ENCODE measurements around the gene CNOT10.
"Not testable (repeated sequence)": the region's sequence is repeated elsewhere in the genome, so short reads cannot be mapped to it uniquely, and the experiment has no call there.

The CNOT10 gene

GRCh38 chr3:32684800-32685542 lies at the start of gene CNOT10:
CNOT10 (plus strand) TSS chr3:32685188; CDS start chr3:32685461, 273 bp downstream.
- peak; percentile 95 for DNase-seq

GRCh38 chr3:32640939-32641338 lies 44.0 kb upstream of the CNOT10 start:
- DNase-seq = no peak

GRCh38 chr3:32641356-32641755 lies 43.6 kb upstream of the CNOT10 start:
- DNase-seq = no peak

GRCh38 chr3:32643354-32643753 lies 41.6 kb upstream of the CNOT10 start:
- DNase-seq = no peak

GRCh38 chr3:32643816-32644215 lies 41.2 kb upstream of the CNOT10 start:
- DNase-seq = no peak

GRCh38 chr3:32644380-32644779 lies 40.6 kb upstream of the CNOT10 start:
- no peak for DNase-seq

- no peak for DNase-seq
These were observed 38.2 kb upstream of the CNOT10 start for GRCh38 chr3:32646761-32647160.

GRCh38 chr3:32652337-32653100 lies 32.5 kb upstream of the CNOT10 start:
- not testable (repeated sequence) for DNase-seq

GRCh38 chr3:32655167-32655566 lies 29.8 kb upstream of the CNOT10 start:
- no peak for DNase-seq

- no peak for DNase-seq
These were observed 24.4 kb upstream of the CNOT10 start for GRCh38 chr3:32660634-32661033.

GRCh38 chr3:32662647-32663046 lies 22.3 kb upstream of the CNOT10 start:
- DNase-seq = no peak

- DNase-seq = not testable (repeated sequence)
These were observed 20.3 kb upstream of the CNOT10 start for GRCh38 chr3:32664630-32665075.

GRCh38 chr3:32667072-32667582 lies 17.9 kb upstream of the CNOT10 start:
- no peak for DNase-seq

- not testable (repeated sequence) for DNase-seq
These were observed 15.8 kb upstream of the CNOT10 start for GRCh38 chr3:32669226-32669625.

GRCh38 chr3:32673730-32674129 lies 11.3 kb upstream of the CNOT10 start:
- not testable (repeated sequence) for DNase-seq

GRCh38 chr3:32675164-32675563 lies 9.8 kb upstream of the CNOT10 start:
- DNase-seq = no peak

- no peak for DNase-seq
These were observed 9.3 kb upstream of the CNOT10 start for GRCh38 chr3:32675650-32676049.

- no peak for DNase-seq
These were observed 3.2 kb upstream of the CNOT10 start for GRCh38 chr3:32681811-32682210.

GRCh38 chr3:32684029-32684799 lies 774 bp upstream of the CNOT10 start:
- DNase-seq = no peak

- DNase-seq = no peak
These were observed 676 bp downstream of the CNOT10 start for GRCh38 chr3:32685543-32686185.

- no peak for DNase-seq
These were observed 1.7 kb downstream of the CNOT10 start for GRCh38 chr3:32686713-32687112.

GRCh38 chr3:32691847-32692246 lies 6.9 kb downstream of the CNOT10 start:
- DNase-seq = no peak

GRCh38 chr3:32696523-32696922 lies 11.5 kb downstream of the CNOT10 start:
- no peak for DNase-seq
